Effector memory CD4-positive, alpha-beta T cell (primary cell): ENCODE measurements around the gene ANO2.
"Not testable (repeated sequence)": the region's sequence is repeated elsewhere in the genome, so short reads cannot be mapped to it uniquely, and the experiment has no call there.

Experiments used
- DNase-seq, 3 donors: peaks; one replicate each; pipeline ENCODE4 v3.0.0-alpha.2; 2020
- H3K27ac ChIP-seq: 2 replicates; pipeline ENCODE4 v1.7.0; 2013; ENCODE audit warnings: mild to moderate bottlenecking, low read length, moderate library complexity; ENCODE audit not compliant: insufficient read depth, poor library complexity, severe bottlenecking
- H3K27me3 ChIP-seq: replicated peaks from 2 replicates; pipeline ENCODE4 v1.7.0; 2013; ENCODE audit warnings: mild to moderate bottlenecking, low read length; ENCODE audit not compliant: insufficient read depth, control insufficient read depth, poor library complexity, severe bottlenecking
- H3K36me3 ChIP-seq: 2 replicates; pipeline ENCODE4 v1.7.0; 2013; ENCODE audit warnings: mild to moderate bottlenecking, low read length, moderate library complexity; ENCODE audit not compliant: control insufficient read depth, insufficient read depth
- H3K4me1 ChIP-seq: 2 replicates; pipeline ENCODE4 v1.7.0; 2013; ENCODE audit warnings: low read length, mild to moderate bottlenecking; ENCODE audit not compliant: control insufficient read depth, insufficient read depth, poor library complexity, severe bottlenecking
- H3K4me3 ChIP-seq: 2 replicates; pipeline ENCODE4 v1.7.0; 2013; ENCODE audit warnings: low read length, low read depth, mild to moderate bottlenecking; ENCODE audit not compliant: insufficient read depth, poor library complexity, severe bottlenecking
- H3K9me3 ChIP-seq: 2 replicates; pipeline ENCODE4 v1.7.0; 2013; ENCODE audit warnings: mild to moderate bottlenecking, low read length, moderate library complexity; ENCODE audit not compliant: control insufficient read depth

Gene ANO2

GRCh38 chr12:5856692-5857091 is 88.4 kb downstream of the ANO2 start:
- no peaks in the 10 kb centered on the region for H3K27me3 ChIP-seq
- no peak overlapping the region for H3K4me3 ChIP-seq
- H3K4me1 ChIP-seq, result no peaks in the 10 kb centered on the region
- no peaks in the 10 kb centered on the region for H3K9me3 ChIP-seq
- no peak for DNase-seq
- no peaks in the 10 kb centered on the region for H3K36me3 ChIP-seq
- no peak overlapping the region for H3K27ac ChIP-seq

GRCh38 chr12:5846950-5847349 is 98.1 kb downstream of the ANO2 start:
- Histone ChIP-seq H3K9me3 (no peaks in the 10 kb centered on the region), H3K27me3 (no peaks in the 10 kb centered on the region), H3K4me1 (no peaks in the 10 kb centered on the region), H3K36me3 (no peaks in the 10 kb centered on the region), H3K4me3 (no peak overlapping the region), H3K27ac (no peak overlapping the region)
- DNase-seq, result no peak

GRCh38 chr12:5840944-5841343 is 104.1 kb downstream of the ANO2 start:
- no peaks in the 10 kb centered on the region for H3K36me3 ChIP-seq
- no peaks in the 10 kb centered on the region for H3K27me3 ChIP-seq
- DNase-seq, result no peak
- no peak overlapping the region for H3K27ac ChIP-seq
- no peaks in the 10 kb centered on the region for H3K4me1 ChIP-seq
- H3K9me3 ChIP-seq, result no peaks in the 10 kb centered on the region
- H3K4me3 ChIP-seq, result no peak overlapping the region

GRCh38 chr12:5830111-5830510 is 114.9 kb downstream of the ANO2 start:
- H3K36me3 ChIP-seq, result no peaks in the 10 kb centered on the region
- DNase-seq, result no peak
- H3K27ac ChIP-seq, result no peak overlapping the region
- H3K4me1 ChIP-seq, result no peaks in the 10 kb centered on the region
- no peaks in the 10 kb centered on the region for H3K9me3 ChIP-seq
- H3K27me3 ChIP-seq, result no peaks in the 10 kb centered on the region
- no peak overlapping the region for H3K4me3 ChIP-seq

- no peak for DNase-seq
- H3K36me3 ChIP-seq, result no peaks in the 10 kb centered on the region
- no peaks in the 10 kb centered on the region for H3K27me3 ChIP-seq
- no peaks in the 10 kb centered on the region for H3K9me3 ChIP-seq
- no peak overlapping the region for H3K27ac ChIP-seq
- no peaks in the 10 kb centered on the region for H3K4me1 ChIP-seq
- no peak overlapping the region for H3K4me3 ChIP-seq
Measured at GRCh38 chr12:5827591-5827990, 117.5 kb downstream of the ANO2 start.

GRCh38 chr12:5825761-5826160 is 119.3 kb downstream of the ANO2 start:
- H3K4me3 ChIP-seq, H3K9me3 ChIP-seq, H3K27ac ChIP-seq, H3K27me3 ChIP-seq, DNase-seq, H3K36me3 ChIP-seq, H3K4me1 ChIP-seq: not testable (repeated sequence)

GRCh38 chr12:5818877-5819276 is 126.2 kb downstream of the ANO2 start:
- H3K4me3 ChIP-seq, H3K4me1 ChIP-seq, H3K27ac ChIP-seq, H3K27me3 ChIP-seq, H3K9me3 ChIP-seq, DNase-seq, H3K36me3 ChIP-seq: not testable (repeated sequence)

GRCh38 chr12:5817246-5817645 is 127.8 kb downstream of the ANO2 start:
- no peak for DNase-seq

GRCh38 chr12:5809586-5809985 is 135.5 kb downstream of the ANO2 start:
- Histone ChIP-seq H3K27me3 (no peaks in the 10 kb centered on the region), H3K4me3 (no peak overlapping the region), H3K27ac (no peak overlapping the region), H3K36me3 (no peaks in the 10 kb centered on the region), H3K9me3 (no peaks in the 10 kb centered on the region), H3K4me1 (no peaks in the 10 kb centered on the region)
- DNase-seq, result no peak

More at GRCh38 chr12:5817246-5817645, 127.8 kb downstream of the ANO2 start:
- H3K4me3 ChIP-seq, result no peak overlapping the region
- no peak overlapping the region for H3K27ac ChIP-seq
- peaks cover 3% of the 10 kb centered on the region for H3K27me3 ChIP-seq
- no peaks in the 10 kb centered on the region for H3K9me3 ChIP-seq
- H3K4me1 ChIP-seq, result no peaks in the 10 kb centered on the region
- H3K36me3 ChIP-seq, result no peaks in the 10 kb centered on the region

GRCh38 chr12:5808981-5809380 is 136.1 kb downstream of the ANO2 start:
- no peak overlapping the region for H3K27ac ChIP-seq
- H3K4me1 ChIP-seq, result no peaks in the 10 kb centered on the region
- no peak for DNase-seq
- H3K4me3 ChIP-seq, result no peak overlapping the region
- no peaks in the 10 kb centered on the region for H3K36me3 ChIP-seq
- H3K27me3 ChIP-seq, result no peaks in the 10 kb centered on the region
- H3K9me3 ChIP-seq, result no peaks in the 10 kb centered on the region
